Femur (tissue), 1 donor: ENCODE data around the gene EEFSEC.

Source experiments
- DNase-seq: peaks from one replicate; pipeline ENCODE4 v3.0.0-alpha.2; 2017

Gene EEFSEC

GRCh38 chr3:128456776-128457715 is 303.8 kb downstream of the EEFSEC start:
- DNase-seq = no peak

DNA sequence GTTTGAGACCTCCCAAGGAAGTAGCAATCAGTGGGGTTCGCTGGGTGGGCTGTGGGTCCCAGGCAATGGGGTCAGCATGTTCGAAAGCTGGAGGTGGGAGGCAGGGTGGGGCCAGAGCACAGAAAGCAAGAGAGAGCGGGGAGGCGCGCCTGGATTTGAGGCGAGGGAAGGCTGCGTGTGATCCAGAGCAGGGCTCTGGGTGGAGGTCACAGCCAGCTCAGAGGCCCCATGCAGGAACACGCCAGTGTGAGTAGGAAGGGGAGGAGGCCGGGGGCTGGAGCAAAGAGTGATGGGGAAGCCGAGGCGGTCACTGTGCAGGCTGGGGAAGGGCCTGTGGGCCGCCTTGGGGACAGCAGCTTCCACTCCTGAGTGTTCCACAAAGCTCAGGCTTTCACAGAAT is 304.7 kb downstream of the EEFSEC start:
- no peak for DNase-seq
